ENCODE results near the gene BET1L. TPM values are rescaled to one million over a fixed set of nuclear protein-coding genes. Genes with fewer than 3 reads are reported as not detected.
"Not testable (repeated sequence)": the region's sequence is repeated elsewhere in the genome, so short reads cannot be mapped to it uniquely, and the experiment has no call there.

Gene BET1L
- total and polyA plus RNA-seq, 8 donors = 36.1 to 53.6 (median 43.4) TPM

DNA sequence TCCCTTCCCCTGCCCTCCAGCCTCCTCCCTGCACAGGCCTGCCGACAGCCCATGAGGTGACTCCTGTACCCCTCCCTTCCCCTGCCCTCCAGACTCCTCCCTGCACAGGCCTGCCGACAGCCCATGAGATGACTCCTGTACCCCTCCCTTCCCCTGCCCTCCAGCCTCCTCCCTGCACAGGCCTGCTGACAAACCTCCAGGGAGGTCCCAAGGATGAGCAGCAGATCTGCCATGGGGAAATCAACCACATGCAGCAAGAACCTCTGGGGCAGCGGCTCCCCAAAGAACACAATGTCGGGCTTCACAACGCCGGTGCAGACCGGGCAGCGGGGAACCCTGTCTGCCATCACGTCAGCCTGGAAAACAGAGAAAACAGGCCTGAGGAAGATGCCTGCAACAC, 16.7 kb upstream of the BET1L start:
- no peak overlapping the region for H3K4me3 ChIP-seq
- H3K36me3 ChIP-seq = peaks cover 0 to 4% of the 10 kb centered on the region in 2 donors
- H3K4me1 ChIP-seq = no peaks in the 10 kb centered on the region
- no peaks in the 10 kb centered on the region for H3K27me3 ChIP-seq
- intact Hi-C loops (cut with DNase I) = no loop called here
- H3K27ac ChIP-seq = no peak overlapping the region
- H3K9me3 ChIP-seq = no peaks in the 10 kb centered on the region
- ATAC-seq (no peak), DNase-seq (no peak)
- TF ChIP-seq, protein P1, sequence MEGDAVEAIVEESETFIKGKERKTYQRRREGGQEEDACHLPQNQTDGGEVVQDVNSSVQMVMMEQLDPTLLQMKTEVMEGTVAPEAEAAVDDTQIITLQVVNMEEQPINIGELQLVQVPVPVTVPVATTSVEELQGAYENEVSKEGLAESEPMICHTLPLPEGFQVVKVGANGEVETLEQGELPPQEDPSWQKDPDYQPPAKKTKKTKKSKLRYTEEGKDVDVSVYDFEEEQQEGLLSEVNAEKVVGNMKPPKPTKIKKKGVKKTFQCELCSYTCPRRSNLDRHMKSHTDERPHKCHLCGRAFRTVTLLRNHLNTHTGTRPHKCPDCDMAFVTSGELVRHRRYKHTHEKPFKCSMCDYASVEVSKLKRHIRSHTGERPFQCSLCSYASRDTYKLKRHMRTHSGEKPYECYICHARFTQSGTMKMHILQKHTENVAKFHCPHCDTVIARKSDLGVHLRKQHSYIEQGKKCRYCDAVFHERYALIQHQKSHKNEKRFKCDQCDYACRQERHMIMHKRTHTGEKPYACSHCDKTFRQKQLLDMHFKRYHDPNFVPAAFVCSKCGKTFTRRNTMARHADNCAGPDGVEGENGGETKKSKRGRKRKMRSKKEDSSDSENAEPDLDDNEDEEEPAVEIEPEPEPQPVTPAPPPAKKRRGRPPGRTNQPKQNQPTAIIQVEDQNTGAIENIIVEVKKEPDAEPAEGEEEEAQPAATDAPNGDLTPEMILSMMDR (IDR thresholded peaks at IDR 0.05) = no peak

DNA sequence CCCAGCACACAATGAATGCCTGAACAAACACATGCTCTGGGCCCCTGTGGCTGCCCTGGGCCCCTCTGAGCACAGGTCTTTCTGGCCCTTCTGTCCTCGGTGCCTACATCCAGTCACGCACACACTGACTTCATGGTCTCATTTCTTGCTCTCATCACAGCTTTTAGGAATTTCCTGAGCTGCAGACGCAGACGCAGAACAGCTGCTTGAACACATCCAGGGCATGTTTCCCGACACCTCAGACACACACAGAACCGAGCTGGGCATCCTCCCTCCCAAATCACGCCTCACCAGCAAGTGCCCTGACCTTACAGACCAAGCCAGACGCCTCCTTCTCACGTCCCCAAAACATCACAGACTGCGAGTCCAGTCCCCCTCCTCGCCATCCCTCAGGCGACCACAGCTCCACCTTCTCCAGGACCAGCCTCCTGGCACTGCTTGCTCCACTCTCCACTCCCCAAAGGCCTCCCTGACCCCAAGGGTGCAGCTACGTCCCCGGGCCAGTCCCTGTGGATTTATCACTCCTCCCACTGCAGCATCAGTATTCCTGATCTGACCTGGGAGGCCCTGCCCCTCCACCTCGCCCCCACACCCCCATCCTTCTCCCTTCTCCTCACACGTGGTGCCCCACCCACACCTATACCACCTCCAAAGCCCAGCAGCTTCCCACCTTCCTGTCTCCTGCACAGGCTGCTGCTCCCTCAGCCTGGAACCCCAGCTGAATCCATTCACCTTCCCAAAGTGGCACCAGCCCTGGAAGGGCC, 16.0 kb upstream of the BET1L start:
- Histone ChIP-seq H3K4me3 (no peak overlapping the region), H3K4me1 (no peaks in the 10 kb centered on the region), H3K27ac (no peak overlapping the region), H3K27me3 (no peaks in the 10 kb centered on the region), H3K36me3 (peaks cover 0 to 9% of the 10 kb centered on the region in 2 donors), H3K9me3 (no peaks in the 10 kb centered on the region)
- ATAC-seq (no peak), DNase-seq (no peak)
- intact Hi-C loops (cut with DNase I) = no loop called here
- TF ChIP-seq, protein P1 (IDR thresholded peaks at IDR 0.05) = no peak

DNA sequence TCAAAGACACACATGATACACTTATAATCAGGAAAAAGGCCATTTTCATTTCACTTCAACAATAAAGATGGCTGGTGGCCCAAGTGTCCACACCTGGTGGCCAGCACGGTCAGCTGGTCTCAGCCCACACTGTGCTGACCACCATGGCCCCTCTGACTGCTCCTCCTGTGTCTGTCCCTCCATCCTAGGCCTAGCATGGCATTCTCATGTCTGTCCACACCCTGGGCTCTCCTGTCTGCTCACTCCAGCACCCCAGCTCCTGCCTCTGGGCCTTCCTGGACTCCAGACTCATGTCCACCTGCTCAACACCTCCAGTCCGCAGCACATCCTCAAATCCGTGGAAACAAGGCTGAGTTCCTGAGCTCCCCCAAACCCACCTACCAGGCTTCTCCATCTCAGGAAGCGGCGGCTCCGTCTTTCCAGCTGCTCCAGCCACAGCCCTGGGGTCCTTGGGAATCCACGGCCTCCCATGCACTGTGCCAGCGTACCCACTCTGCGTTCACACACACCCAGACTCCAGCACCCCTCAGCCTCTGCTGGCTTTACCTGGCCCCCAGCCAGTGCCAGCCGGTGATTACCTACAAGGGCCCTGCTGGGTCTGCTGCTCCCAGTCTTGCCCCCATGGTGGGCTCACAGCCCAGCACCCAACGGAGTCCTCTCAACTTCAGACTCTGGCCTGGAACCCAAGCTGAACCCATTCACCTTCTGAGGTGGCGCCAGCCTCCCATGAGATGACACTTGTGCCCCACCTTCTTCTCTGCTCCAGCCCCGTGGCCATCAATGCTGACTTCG, 15.0 kb upstream of the BET1L start:
- ATAC-seq = no peak
- Histone ChIP-seq H3K27ac (no peak overlapping the region), H3K27me3 (no peaks in the 10 kb centered on the region), H3K36me3 (peaks cover 0 to 9% of the 10 kb centered on the region in 2 donors), H3K9me3 (no peaks in the 10 kb centered on the region), H3K4me3 (no peak overlapping the region), H3K4me1 (no peaks in the 10 kb centered on the region)
- no peak for DNase-seq
- intact Hi-C loops (cut with DNase I) = no loop called here
- TF ChIP-seq, protein P1 (IDR thresholded peaks at IDR 0.05) = no peak

DNA sequence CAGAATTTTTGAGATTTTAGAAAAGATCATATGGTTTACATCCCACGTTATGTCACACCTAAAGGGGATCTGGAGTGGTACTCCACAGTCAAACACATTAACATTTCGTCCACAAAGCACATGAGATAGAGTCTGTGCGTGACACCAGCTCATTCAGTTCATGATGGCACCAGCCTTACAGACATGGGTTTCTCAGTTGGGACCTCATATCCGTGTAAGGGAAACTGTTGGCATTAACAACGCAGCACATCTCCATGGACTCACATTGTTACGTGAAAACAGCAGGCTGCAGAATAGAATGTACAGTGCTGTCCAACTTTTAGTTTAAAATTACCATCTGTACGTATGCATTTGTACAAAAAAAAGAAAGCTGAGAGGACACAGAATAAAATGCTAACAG, 14.3 kb upstream of the BET1L start:
- no peak overlapping the region for H3K4me3 ChIP-seq
- ATAC-seq (no peak), DNase-seq (no peak)
- no peaks in the 10 kb centered on the region for H3K4me1 ChIP-seq
- no peak overlapping the region for H3K27ac ChIP-seq
- no peaks in the 10 kb centered on the region for H3K9me3 ChIP-seq
- peaks cover 0 to 11% of the 10 kb centered on the region in 2 donors for H3K36me3 ChIP-seq
- H3K27me3 ChIP-seq = no peaks in the 10 kb centered on the region
- intact Hi-C loops (cut with DNase I) = no loop called here
- TF ChIP-seq, protein P1 (IDR thresholded peaks at IDR 0.05) = no peak

DNA sequence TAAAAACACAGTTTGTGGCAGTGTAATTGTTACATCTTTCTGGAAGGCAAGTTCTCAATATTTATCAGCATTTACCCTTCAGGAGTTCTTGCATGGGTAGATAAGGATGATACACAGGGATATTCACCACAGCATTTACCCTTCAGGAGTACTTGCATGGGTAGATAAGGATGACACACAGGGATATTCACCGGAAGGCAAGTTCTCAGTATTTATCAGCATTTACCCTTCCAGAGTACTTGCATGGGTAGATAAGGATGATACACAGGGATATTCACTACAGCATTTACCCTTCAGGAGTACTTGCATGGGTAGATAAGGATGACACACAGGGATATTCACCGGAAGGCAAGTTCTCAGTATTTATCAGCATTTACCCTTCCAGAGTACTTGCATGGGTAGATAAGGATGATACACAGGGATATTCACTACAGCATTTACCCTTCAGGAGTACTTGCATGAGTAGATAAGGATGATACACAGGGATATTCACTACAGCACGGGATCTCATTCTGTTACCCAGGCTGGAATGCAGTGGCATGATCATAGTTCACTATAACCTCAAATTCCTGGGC, 13.5 kb upstream of the BET1L start:
- H3K9me3 ChIP-seq; H3K4me3 ChIP-seq; H3K4me1 ChIP-seq; H3K27me3 ChIP-seq; DNase-seq; H3K27ac ChIP-seq; intact Hi-C loops (cut with DNase I); ATAC-seq: not testable (repeated sequence)
- H3K36me3 ChIP-seq = peaks cover 0 to 19% of the 10 kb centered on the region in 2 donors
